NOMO-1 treated with DMSO at 0.1 percent for 48 hours (cell line): Measurements from ENCODE around the gene CTNNA2.

Experiments used
- DNase-seq: peaks from one replicate; lab custom pipeline; 2025; ENCODE audit not compliant: unreplicated experiment; lab: John Stamatoyannopoulos, UW

The CTNNA2 gene

DNA sequence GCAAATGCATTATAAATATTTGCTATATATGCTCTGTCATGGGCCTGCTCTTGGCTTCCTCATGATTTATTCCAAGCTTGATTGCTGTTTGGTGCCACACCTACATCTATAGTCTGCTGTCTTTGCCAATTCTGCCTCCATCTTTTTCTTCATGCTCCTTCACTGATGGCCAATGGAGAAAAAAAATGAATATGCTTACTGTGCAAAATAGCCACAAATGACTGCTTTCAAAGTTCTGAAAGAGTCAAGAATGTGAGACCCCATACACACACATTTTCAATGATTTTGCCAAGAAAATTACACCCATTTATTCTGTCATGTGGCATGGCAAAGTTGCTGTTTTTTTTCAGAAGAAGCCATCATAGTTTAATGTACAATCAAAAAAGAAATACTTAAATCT, 1097.3 kb downstream of the CTNNA2 start:
- no peak for DNase-seq

DNA sequence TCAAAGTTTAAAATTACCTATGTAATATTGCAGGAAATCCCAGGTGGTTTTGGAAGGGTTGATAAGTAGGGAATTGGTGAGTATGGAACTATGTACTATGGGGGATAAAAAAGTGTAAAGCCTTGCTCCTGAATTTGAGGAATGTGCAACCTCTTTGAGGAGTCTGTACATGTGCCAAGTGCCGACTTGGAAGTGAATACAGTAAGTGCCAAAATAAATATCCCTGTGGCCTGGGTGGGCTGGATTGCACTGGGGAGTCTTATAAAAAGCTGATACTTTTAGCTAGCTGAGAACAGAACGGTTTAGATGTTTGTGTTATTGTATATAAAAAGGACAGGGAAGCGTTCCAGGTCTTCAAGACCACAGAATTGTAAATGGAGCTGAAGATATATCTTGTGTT, 1108.8 kb downstream of the CTNNA2 start:
- no peak for DNase-seq

DNA sequence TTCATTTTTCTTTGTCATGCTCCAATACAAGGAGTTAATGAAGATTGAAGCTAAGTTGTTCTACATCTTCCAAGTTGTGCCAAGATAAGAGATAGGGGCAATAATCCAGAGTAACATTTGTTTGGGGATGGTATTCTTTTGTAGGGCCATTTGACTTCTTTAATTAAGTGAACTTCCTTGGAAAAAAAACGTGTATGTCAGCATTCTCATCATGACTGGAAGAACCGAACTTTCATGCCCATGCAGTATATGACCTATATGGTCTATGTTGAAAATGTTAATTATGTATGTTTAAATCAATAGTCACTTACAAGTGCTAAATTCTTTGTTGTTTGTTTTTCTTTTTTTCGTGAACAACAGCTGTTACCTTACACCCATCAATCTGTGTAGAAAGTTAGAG, 1111.2 kb downstream of the CTNNA2 start:
- DNase-seq = no peak

DNA sequence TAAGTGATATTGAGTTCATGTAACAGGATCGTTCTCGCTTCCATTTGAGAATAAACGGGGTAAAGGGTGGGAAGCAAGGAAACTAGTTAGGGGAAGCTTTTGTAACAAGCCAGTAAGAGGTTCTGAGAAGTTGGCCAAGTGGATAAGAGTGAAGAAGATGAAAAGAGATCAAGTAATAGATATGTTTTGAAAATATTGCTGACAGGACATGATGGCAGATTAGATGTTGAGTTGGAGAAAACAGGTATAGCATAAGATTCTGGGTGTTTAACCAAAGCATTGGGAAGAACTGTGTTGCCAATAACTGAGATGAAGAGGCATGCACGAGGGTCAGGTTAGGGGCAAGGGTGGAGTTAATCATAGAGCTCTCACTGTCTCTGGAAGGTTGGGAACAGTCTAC, 1121.7 kb downstream of the CTNNA2 start:
- no peak for DNase-seq

DNA sequence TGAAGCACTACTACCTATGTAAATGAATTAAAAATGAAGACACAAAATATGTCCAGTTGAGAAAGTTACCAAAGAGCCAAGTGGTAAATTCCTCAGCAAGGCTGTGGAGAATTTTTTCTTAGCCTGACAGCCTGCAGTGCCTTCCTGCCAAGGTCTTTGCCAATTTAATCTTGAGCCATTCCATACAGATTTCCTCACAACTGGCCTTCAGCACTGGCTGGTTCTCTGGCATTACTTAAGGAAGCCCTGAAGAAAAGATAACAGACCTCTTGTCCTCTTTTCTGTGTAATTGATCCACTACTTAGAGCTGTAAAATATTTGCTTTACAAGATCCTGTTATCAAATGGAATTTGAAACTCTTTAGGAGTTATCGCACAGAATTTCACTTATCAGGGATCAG, 1125.9 kb downstream of the CTNNA2 start:
- DNase-seq = no peak

DNA sequence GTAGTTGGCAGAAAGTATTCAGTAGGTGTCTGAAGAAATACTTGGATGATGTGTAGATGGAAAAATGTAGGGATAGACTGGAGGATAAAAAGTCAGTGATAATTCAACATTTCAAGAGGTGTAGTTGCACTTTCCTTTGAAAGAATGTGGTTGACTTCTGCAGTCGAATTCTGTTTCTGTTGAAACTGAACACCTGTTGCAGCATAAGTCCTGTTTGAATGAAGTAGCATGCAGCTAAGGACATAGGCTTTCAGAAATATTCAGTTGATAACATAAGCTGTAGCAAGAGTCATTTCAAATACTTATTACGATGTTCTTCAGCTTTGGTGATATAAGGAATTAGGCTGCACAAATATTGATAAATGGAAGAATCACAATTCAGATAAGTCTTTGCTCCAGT, 1129.6 kb downstream of the CTNNA2 start:
- no peak for DNase-seq

DNA sequence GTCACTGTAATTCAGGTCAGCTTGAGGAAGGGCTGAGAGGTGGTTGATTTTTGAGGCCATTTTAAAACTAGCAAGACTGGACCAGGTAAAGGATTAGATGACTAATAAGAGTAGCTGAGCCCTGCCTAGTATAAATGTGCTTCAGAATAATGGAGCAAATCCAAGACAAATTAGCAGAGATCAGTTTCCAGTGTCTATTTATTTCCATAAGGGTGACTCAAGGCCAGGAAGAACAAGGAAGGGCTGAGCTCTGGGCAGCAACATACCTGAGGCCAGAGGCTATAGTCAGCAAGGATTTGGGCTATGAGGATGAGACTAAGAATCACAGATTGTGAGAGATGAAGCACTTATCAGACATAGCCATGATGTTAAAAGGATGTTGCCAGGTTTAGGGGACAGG, 1130.7 kb downstream of the CTNNA2 start:
- no peak for DNase-seq

DNA sequence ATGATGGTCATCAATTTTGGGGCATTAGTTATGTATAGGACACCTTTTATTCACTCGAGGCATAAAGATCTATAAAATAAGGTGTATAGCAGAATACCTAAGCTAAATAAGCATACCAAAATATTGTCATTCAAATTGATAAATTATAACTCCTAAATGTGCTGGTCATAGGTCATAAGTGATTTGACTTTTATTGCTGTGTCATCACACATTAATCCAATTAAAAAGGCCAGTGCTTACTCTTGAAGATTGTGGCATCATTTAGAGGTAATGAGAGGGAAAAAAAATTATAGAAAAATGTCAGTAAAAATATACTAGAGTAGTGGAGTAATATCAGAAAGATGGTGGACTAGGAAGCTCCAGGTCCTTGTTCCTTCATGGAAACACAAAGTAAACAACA, 1138.6 kb downstream of the CTNNA2 start:
- no peak for DNase-seq

DNA sequence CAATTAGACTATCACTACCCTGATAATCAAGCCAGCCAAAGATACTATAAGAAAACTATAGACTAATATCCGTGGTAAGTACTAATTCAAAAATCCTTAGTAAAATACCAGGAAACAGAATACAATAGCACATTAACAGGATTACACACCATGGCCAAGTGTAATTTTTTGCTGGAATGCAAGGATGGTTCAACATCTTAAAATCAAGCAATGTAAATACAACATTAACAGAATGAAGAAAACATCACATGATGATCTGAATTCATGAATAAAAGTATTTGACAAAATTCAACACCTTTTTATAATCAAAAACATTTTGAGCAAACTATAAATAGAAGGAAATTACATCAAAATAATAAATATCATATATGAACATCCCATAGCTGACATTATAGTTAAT, 1142.4 kb downstream of the CTNNA2 start:
- no peak for DNase-seq

DNA sequence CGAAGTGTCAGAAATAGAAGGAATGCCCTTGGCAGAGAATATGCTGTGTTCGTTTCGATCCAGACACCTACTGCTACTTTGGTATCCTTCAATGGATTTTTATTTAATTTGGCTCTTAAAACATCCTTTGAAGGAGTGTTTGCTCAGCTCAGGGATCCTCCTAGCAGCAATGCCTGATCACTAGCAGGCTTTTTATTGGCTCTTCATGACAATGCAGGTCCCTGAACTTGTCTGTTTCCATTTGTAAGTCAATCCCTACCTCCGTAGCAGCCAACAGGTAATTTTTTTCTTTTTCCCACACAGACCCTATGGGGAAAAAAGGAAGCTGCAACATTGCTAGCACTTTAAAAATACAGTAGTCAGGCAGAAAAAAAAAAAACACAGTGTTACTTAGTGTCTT, 1157.9 kb downstream of the CTNNA2 start:
- no peak for DNase-seq

DNA sequence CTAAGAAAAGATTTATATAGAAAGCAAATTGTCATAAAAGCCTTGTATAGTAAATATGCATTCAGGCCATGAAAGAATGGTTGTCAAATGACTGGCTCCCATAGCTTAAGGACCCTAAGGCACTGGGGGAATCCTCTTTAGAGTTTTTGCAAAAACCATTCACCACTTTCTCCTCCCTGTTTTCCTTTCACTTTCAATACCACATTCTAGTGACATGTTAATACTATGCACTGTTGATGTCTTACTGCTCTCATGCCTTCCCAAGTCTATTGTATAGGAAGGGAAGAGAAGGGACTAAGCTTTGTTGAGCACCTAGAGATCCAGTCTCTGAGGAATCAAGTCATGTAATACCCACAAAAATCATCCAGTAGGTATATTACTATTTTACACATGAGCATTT, 1174.7 kb downstream of the CTNNA2 start:
- no peak for DNase-seq

DNA sequence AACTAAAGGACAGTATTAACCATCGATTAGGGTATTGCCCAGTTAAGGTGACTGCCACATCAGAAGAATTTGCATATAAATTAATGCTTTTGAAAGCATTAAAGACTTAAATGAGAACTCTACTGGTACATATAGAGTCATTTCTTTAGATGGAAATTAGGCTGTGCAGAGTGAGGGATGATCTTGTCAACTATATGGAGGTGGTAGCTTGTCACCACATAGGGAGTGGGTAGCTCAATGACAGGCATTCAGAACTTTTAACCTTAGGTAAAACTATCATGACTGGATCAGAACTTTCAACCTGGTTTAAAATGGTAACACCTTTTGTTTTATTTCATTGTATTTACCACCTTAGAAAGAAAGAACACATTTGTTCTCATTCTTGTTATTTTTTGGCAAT, 1176.3 kb downstream of the CTNNA2 start:
- DNase-seq = no peak
